ENCODE measurements around the gene GALNS. TPM values are rescaled to one million over a fixed set of nuclear protein-coding genes. Genes with fewer than 3 reads are reported as not detected.

Gene GALNS
- total and polyA plus RNA-seq, 3 donors from 2014 or later: 55.9 to 94.4 (median 65.3) TPM

GRCh38 chr16:88879788-88880055 is 23.0 kb upstream of the GALNS start:
- Histone ChIP-seq H3K36me3 (ENCODE audit: low read depth, missing control alignments) (no peaks in the 10 kb centered on the region), H3K9me3 (no peaks in the 10 kb centered on the region)
- intact Hi-C loops (cut with DNase I; ENCODE audit: low total_unique reads): no loop called here

GRCh38 chr16:88878967-88879787 is 22.4 kb upstream of the GALNS start:
- Histone ChIP-seq H3K4me3 (no peak overlapping the region), H3K36me3 (ENCODE audit: low read depth, missing control alignments) (no peaks in the 10 kb centered on the region), H3K4me1 (no peaks in the 10 kb centered on the region), H3K9me3 (no peaks in the 10 kb centered on the region), H3K27ac (no peak overlapping the region), H3K27me3 (no peaks in the 10 kb centered on the region)
- DNase-seq: no peak
- intact Hi-C loops (cut with DNase I; ENCODE audit: low total_unique reads): no loop called here
- no peak for TF ChIP-seq CTCF (IDR thresholded peaks at IDR 0.05)
- no peak for TF ChIP-seq POLR2A (IDR thresholded peaks at IDR 0.05)
- 92 to 95% methylated on average over 25 to 45 of the region's 45 CpGs for WGBS, 2 donors

More at GRCh38 chr16:88879788-88880055, 23.0 kb upstream of the GALNS start:
- WGBS, 2 donors: 78 to 83% methylated on average over 5 to 11 of the region's 11 CpGs
- Histone ChIP-seq H3K27ac (no peak overlapping the region), H3K4me3 (no peak overlapping the region), H3K27me3 (no peaks in the 10 kb centered on the region), H3K4me1 (no peaks in the 10 kb centered on the region)
- TF ChIP-seq CTCF (IDR thresholded peaks at IDR 0.05) (no peak), POLR2A (IDR thresholded peaks at IDR 0.05) (no peak)
- no peak for DNase-seq

GRCh38 chr16:88878356-88878755 is 21.6 kb upstream of the GALNS start:
- Histone ChIP-seq H3K27me3 (no peaks in the 10 kb centered on the region), H3K4me3 (no peak overlapping the region), H3K9me3 (no peaks in the 10 kb centered on the region), H3K36me3 (ENCODE audit: low read depth, missing control alignments) (no peaks in the 10 kb centered on the region), H3K4me1 (no peaks in the 10 kb centered on the region), H3K27ac (no peak overlapping the region)
- intact Hi-C loops (cut with DNase I; ENCODE audit: low total_unique reads): no loop called here
- DNase-seq: no peak
- 88 to 93% methylated on average over 14 to 20 of the region's 20 CpGs for WGBS, 2 donors
- no peak for TF ChIP-seq POLR2A (IDR thresholded peaks at IDR 0.05)
- no peak for TF ChIP-seq CTCF (IDR thresholded peaks at IDR 0.05)

GRCh38 chr16:88877564-88878289 is 21.0 kb upstream of the GALNS start:
- whole genome bisulfite sequencing, 2 donors: 87 to 93% methylated on average over 20 of the region's 20 CpGs
- Histone ChIP-seq H3K4me1 (no peaks in the 10 kb centered on the region), H3K9me3 (no peaks in the 10 kb centered on the region), H3K4me3 (no peak overlapping the region), H3K27ac (no peak overlapping the region), H3K36me3 (ENCODE audit: low read depth, missing control alignments) (no peaks in the 10 kb centered on the region), H3K27me3 (no peaks in the 10 kb centered on the region)
- intact Hi-C loops (cut with DNase I; ENCODE audit: low total_unique reads): no loop called here
- TF ChIP-seq POLR2A (IDR thresholded peaks at IDR 0.05) (no peak), CTCF (IDR thresholded peaks at IDR 0.05) (no peak)
- no peak for DNase-seq
